Aorta (tissue), 5 donors: Measurements from ENCODE around the gene TRPM5. TPM values are rescaled to one million over a fixed set of nuclear protein-coding genes. Genes with fewer than 3 reads are reported as not detected.
A peak's percentile ranks its signal among the peaks of the same experiment; 100 is the strongest.

Source experiments
- ATAC-seq: fragments of 200-7000 bp; cut with Tn5 transposase; one replicate; pipeline ENCODE4 v1.9.1; 2022; ENCODE audit warnings: moderate library complexity; ENCODE audit not compliant: low FRiP score
- DNase-seq, 2 donors: peaks; one replicate each; pipeline ENCODE4 v3.0.0-alpha.2; 2020
- H3K27ac ChIP-seq, 2 donors: one replicate each; pipeline ENCODE4 v1.5.1; 2013; ENCODE audit warnings: low read length in 2 of 2, mild to moderate bottlenecking in 2 of 2, moderate library complexity in 2 of 2, control low read depth in 1 of 2, inconsistent platforms in 1 of 2, low read depth in 1 of 2
- H3K27me3 ChIP-seq, 2 donors: one replicate each; pipeline ENCODE4 v1.6.1; 2013; ENCODE audit warnings: control low read depth in 1 of 2, low read length in 1 of 2, mild to moderate bottlenecking in 1 of 2, moderate library complexity in 1 of 2; ENCODE audit not compliant: insufficient read depth in 2 of 2, control insufficient read depth in 1 of 2
- H3K36me3 ChIP-seq, 2 donors: one replicate each; pipeline ENCODE4 v1.6.1; 2013; ENCODE audit warnings: control low read depth in 1 of 2, low read length in 1 of 2, mild to moderate bottlenecking in 1 of 2; ENCODE audit not compliant: insufficient read depth in 2 of 2, control insufficient read depth in 1 of 2
- H3K4me1 ChIP-seq, 2 donors: one replicate each; pipeline ENCODE4 v1.6.1; 2013; ENCODE audit warnings: low read length in 2 of 2, control low read depth in 1 of 2, mild to moderate bottlenecking in 1 of 2, moderate library complexity in 1 of 2; ENCODE audit not compliant: insufficient read depth in 2 of 2, control insufficient read depth in 1 of 2
- H3K4me3 ChIP-seq, 2 donors: one replicate each; pipeline ENCODE4 v1.5.1; 2013; ENCODE audit warnings: low read length in 2 of 2, control low read depth in 1 of 2, mild to moderate bottlenecking in 1 of 2
- H3K9me3 ChIP-seq: one replicate; pipeline ENCODE4 v1.6.1; 2013; ENCODE audit warnings: mild to moderate bottlenecking, low read length; ENCODE audit not compliant: control insufficient read depth
- WGBS, 2 donors: extraction: QIAGEN DNeasy Blood & Tissue Kit; methylation state at CpG; one replicate each; pipeline ENCODE4 v1.1.7; 2013; 5-methylcytosine and 5-hydroxymethylcytosine counted together
- intact Hi-C, 2 donors: fragments of 100-400 bp; cut with DNase I; formaldehyde crosslinking; loops; one replicate each; pipeline versions ENCODE4 v1.14.2 to v1.15.0; 2022
- polyA plus RNA-seq, 2 donors: library from polyadenylated mRNA; stranded (reverse); fragments of 200-250 nt; gene quantifications; one replicate each; pipeline ENCODE4 v1.2.3, GENCODE V29; 2013
- total RNA-seq, 2 donors: library from RNA; stranded (reverse); fragmentation: NEBNext Ultra II Directional; extraction: Animal tissue kit (Norgen Biotek cat#: 25700); gene quantifications; one replicate each; pipeline ENCODE4 v1.2.1, GENCODE V29; 2021
- donor health status: healthy with polysubstance abuse.
- donor health status: Bipolar disorder and iron deficiency.
- donor health status: DM: no; HTN: no; CAD: no.
- donor health status: DM: no; HTN: no; CAD: no.
- donor health status: DM: yes; HTN: yes; CAD: no.

TRPM5 gene
- total and polyA plus RNA-seq, 4 donors = 0.25 TPM; not detected in 3

DNA sequence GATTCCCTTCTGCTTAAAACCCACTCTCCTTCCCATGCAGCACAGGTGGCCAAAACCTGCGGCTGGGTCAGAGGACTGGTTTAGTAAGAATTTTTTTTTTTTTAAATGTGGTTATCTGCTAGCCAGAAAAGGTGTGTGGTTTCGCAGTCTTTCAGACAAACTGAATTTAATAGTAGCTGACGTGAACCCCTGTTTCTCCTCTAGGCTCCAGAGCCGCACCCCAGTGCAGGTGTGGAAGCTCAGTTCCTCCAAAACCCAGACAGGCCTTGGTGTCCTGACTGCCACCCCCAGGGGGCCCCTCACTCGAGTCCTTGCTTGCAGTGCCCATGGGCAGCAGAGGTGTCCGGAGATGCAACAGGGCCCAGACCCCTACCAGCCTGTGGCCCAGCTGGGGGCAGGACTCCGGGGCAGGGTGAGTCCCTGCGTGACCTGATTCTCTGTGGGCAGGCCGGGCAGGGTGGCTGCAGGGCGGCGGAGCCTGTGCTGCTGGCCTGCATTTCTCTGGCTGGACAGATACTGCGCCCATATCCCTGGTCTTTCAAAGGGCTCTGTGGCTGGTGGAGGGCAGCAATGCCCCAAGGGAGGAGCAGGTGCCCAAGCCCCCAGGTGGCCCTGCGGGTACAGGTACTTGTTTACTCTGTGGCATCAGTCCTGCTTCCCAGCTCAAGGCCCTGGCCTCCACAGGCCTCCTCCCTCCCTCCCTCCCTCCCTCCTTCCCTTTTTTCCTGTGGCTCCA, 15.7 kb upstream of the TRPM5 start:
- intact Hi-C loops = no loop called here
- peak in 1 of 2 donors; percentile 66 for DNase-seq

DNA sequence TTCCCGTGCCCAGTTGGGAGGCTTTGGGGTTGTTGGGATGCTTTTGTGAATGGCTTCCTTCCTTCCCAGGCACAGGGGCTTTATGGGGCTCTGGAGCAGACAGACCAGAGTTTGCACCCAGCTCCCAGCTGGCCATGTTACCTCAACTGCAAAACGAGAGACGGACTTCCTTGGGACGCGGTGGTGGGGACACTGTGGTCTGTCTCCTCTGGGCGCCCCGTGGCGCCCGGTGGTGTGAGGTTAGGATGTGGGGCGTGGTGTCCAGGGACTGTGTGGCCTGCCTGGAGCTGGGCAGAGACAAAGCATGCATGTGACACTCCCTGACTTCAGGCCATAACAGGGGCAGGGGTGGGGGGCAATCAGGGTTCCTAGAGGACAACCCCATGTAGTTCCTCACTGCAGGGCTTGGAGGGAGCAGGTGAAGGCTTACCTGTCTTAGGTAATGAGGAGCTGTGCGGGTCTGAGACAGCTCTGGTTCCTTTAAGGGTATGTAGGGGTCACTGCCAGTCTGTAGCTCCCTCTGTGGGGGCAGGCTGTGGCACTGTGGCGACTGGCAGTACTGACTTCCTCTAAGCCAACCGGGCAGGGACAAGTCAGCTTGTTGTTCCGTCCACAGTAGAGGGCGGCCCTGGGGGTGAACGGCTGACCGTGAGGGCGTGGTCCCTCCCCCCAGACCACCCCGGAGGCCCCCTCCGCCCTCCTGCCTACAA, 14.9 kb upstream of the TRPM5 start:
- no peaks in the 10 kb centered on the region for H3K4me1 ChIP-seq
- 76 to 77% methylated on average over 20 of the region's 20 CpGs for WGBS, 2 donors
- ATAC-seq = no peak
- no peak overlapping the region for H3K4me3 ChIP-seq
- H3K27ac ChIP-seq = no peak overlapping the region
- DNase-seq = peak; percentile 33 to 65
- no peaks in the 10 kb centered on the region for H3K9me3 ChIP-seq
- H3K36me3 ChIP-seq = no peaks in the 10 kb centered on the region
- intact Hi-C loops = no loop called here
- H3K27me3 ChIP-seq = no peaks in the 10 kb centered on the region

More for the DNA sequence above, 15.7 kb upstream of the TRPM5 start:
- no peak overlapping the region for H3K4me3 ChIP-seq
- WGBS, 2 donors = 90 to 91% methylated on average over 13 of the region's 13 CpGs
- no peak overlapping the region for H3K27ac ChIP-seq
- no peaks in the 10 kb centered on the region for H3K27me3 ChIP-seq
- no peak for ATAC-seq
- no peaks in the 10 kb centered on the region for H3K4me1 ChIP-seq
- no peaks in the 10 kb centered on the region for H3K36me3 ChIP-seq
- no peaks in the 10 kb centered on the region for H3K9me3 ChIP-seq

- no peak for ATAC-seq
- Histone ChIP-seq H3K4me1 (no peaks in the 10 kb centered on the region), H3K27me3 (no peaks in the 10 kb centered on the region), H3K9me3 (no peaks in the 10 kb centered on the region), H3K4me3 (no peak overlapping the region), H3K36me3 (no peaks in the 10 kb centered on the region), H3K27ac (no peak overlapping the region)
- intact Hi-C loops = no loop called here
- 82 to 87% methylated on average over 13 of the region's 13 CpGs for WGBS, 2 donors
- DNase-seq = peak; percentile 11 to 54
These were observed 14.0 kb upstream of the TRPM5 start for GRCh38 chr11:2458321-2458720.

- no peaks in the 10 kb centered on the region for H3K36me3 ChIP-seq
- ATAC-seq (no peak), DNase-seq (peak; percentile 9 to 21)
- H3K27me3 ChIP-seq = no peaks in the 10 kb centered on the region
- no peaks in the 10 kb centered on the region for H3K4me1 ChIP-seq
- no peak overlapping the region for H3K27ac ChIP-seq
- H3K9me3 ChIP-seq = no peaks in the 10 kb centered on the region
- 88 to 90% methylated on average over 5 of the region's 5 CpGs for WGBS, 2 donors
- intact Hi-C loops = no loop called here
- no peak overlapping the region for H3K4me3 ChIP-seq
These were observed 9.1 kb upstream of the TRPM5 start for GRCh38 chr11:2453436-2453835.

DNA sequence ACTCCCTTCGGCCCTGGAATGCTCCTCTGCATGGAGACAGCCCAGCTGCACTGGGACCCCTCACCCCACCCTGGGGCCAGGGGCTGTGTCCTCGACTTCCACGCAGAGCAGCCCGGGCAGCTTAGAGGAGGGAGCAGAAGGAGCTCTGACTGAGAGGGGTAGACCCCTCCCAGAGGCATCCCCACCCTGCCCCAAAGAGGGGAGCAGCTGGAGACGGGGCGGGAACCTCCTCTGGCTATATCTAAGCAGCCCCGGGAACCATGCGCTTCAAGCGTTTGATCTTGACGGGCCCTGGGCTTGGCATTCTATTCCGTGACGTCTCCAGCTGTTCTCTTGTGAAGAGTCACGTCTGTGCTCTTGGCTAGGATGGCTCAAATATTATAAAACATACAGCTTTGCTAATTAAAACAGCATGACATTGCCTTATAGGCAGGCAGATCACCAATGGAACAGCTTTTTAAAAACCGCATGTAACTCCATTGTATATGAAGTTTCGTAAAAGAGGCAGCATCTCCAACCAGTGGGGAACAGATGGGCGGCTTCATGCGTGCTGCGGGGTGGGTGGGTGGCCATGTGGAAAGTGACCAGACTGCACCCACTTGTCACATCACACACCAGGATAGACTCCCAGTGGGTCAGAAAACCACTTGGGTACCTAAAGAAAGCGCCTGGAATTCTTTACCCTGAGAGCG, 8.2 kb upstream of the TRPM5 start:
- Histone ChIP-seq H3K9me3 (no peaks in the 10 kb centered on the region), H3K27ac (no peak overlapping the region), H3K36me3 (no peaks in the 10 kb centered on the region), H3K4me3 (no peak overlapping the region), H3K4me1 (no peaks in the 10 kb centered on the region), H3K27me3 (no peaks in the 10 kb centered on the region)
- 49 to 50% methylated on average over 20 of the region's 20 CpGs for WGBS, 2 donors
- ATAC-seq (no peak), DNase-seq (peak; percentile 26 to 39)
- intact Hi-C loops = no loop called here

DNA sequence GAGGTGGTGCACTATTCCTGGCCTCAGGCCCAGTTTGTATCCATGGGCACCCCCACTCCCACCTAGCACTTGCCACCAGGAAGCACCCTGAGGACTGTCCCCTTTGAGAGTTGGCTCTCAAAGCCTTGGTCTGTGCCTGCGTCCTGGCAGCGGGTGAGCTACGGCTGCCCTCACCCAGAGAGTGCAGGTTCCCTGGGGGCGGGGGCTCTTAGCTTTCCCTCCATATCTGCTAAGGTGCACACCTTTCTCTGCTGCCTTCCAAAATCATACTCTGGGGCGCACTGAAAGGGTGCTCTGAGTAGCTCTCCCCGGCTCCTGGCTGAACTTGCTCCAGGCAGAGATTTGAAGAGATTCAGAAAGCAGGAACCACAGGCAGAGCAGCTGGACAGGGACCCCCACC, 7.6 kb upstream of the TRPM5 start:
- no peaks in the 10 kb centered on the region for H3K4me1 ChIP-seq
- no peak overlapping the region for H3K27ac ChIP-seq
- peak; percentile 24 to 51 for DNase-seq
- no peak overlapping the region for H3K4me3 ChIP-seq
- intact Hi-C loops = no loop called here
- no peaks in the 10 kb centered on the region for H3K9me3 ChIP-seq
- no peak for ATAC-seq
- WGBS, 2 donors = 65 to 68% methylated on average over 6 of the region's 6 CpGs
- H3K36me3 ChIP-seq = no peaks in the 10 kb centered on the region
- H3K27me3 ChIP-seq = no peaks in the 10 kb centered on the region

DNA sequence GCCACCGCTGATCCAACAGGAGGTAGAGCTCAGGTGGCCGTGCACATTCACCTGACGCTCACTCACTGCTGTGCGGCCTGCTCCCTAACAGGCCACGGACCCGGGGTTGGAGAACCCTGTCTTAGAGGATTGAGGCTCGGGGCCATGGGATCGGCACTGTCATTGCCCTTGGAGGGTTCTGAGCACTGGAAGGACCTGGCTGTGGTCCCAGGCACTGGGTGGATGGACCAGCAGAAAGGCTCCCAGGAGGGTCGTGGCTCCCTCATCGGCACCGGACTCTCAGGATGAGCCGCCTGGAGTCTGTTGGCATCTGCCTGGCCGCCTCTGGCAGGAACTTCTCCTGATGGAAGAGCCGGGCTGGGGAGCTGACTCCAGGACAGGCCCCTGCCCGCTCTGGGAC, 7.0 kb upstream of the TRPM5 start:
- no peaks in the 10 kb centered on the region for H3K9me3 ChIP-seq
- peak; percentile 40 to 72 for DNase-seq
- H3K27ac ChIP-seq = no peak overlapping the region
- H3K27me3 ChIP-seq = no peaks in the 10 kb centered on the region
- no peak for ATAC-seq
- 88 to 90% methylated on average over 15 of the region's 15 CpGs for WGBS, 2 donors
- intact Hi-C loops = no loop called here
- H3K4me3 ChIP-seq = no peak overlapping the region
- H3K36me3 ChIP-seq = no peaks in the 10 kb centered on the region
- no peaks in the 10 kb centered on the region for H3K4me1 ChIP-seq

GRCh38 chr11:2450321-2451041, 6.2 kb upstream of the TRPM5 start:
- Histone ChIP-seq H3K27ac (no peak overlapping the region), H3K9me3 (no peaks in the 10 kb centered on the region), H3K36me3 (no peaks in the 10 kb centered on the region), H3K4me3 (no peak overlapping the region), H3K4me1 (no peaks in the 10 kb centered on the region), H3K27me3 (no peaks in the 10 kb centered on the region)
- intact Hi-C loops = no loop called here
- DNase-seq = peak; percentile 43 to 62
- ATAC-seq = no peak
- WGBS, 2 donors = 81 to 83% methylated on average over 19 of the region's 19 CpGs
